WERI-Rb-1 (cell line): Measurements from ENCODE around the gene TMEM192.

ENCODE experiments used
- DNase-seq: peaks from one replicate; pipeline ENCODE4 v3.0.0-alpha.2; 2020
- H3K27ac ChIP-seq: fragments of 250-450 bp; sonication (Bioruptor Pico); 2 replicates; pipeline ENCODE4 v1.5.1; 2020; ENCODE audit warnings: mild to moderate bottlenecking, moderate library complexity
- H3K27me3 ChIP-seq: fragments of 250-450 bp; sonication (Bioruptor Pico); 2 replicates; pipeline ENCODE4 v1.5.1; 2021; ENCODE audit warnings: mild to moderate bottlenecking, low read depth, moderate library complexity; ENCODE audit not compliant: insufficient read depth, severe bottlenecking
- H3K36me3 ChIP-seq: fragments of 250-450 bp; sonication (Bioruptor Pico); 2 replicates; pipeline ENCODE4 v1.5.1; 2020; ENCODE audit warnings: mild to moderate bottlenecking, moderate library complexity
- H3K4me3 ChIP-seq: 2 replicates; pipeline ENCODE4 v1.5.1; 2011; ENCODE audit warnings: low read depth, mild to moderate bottlenecking, control low read depth, low read length
- H3K9me3 ChIP-seq: fragments of 250-450 bp; sonication (Bioruptor Pico); 2 replicates; pipeline ENCODE4 v1.5.1; 2021; ENCODE audit warnings: mild to moderate bottlenecking, moderate library complexity; ENCODE audit not compliant: severe bottlenecking
- CTCF ChIP-seq: IDR thresholded peaks from 2 replicates; pipeline ENCODE4 v1.5.1; 2011; ENCODE audit warnings: low read depth, mild to moderate bottlenecking, control low read depth, inconsistent platforms, low read length

Gene TMEM192

DNA sequence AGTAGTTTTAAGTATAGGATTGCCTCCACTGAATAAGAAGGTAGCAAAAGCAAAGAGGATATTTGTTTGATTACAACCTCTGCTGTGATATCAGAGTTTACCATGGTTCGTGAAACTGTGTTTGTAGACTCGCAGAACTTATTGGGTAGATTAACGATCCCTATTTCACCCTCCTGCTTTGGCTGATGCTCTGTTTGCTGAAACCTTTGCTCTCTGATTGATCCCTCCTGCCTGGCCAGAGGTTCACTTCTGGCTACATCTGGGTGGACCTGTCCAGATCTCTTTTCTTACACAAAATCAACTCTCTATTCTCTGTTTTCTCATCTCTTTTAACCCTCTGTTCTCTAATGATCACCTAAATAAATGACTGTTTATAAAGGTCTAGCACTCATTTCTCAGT, 37.9 kb upstream of the TMEM192 start:
- TF ChIP-seq CTCF = no peak

GRCh38 chr4:165138843-165139242, 26.2 kb upstream of the TMEM192 start:
- Histone ChIP-seq H3K27me3 (no peaks in the 10 kb centered on the region), H3K4me3 (no peak overlapping the region), H3K36me3 (no peaks in the 10 kb centered on the region), H3K27ac (no peak overlapping the region), H3K9me3 (no peaks in the 10 kb centered on the region)
- DNase-seq = no peak
- no peak for TF ChIP-seq CTCF

More for the DNA sequence above, 37.9 kb upstream of the TMEM192 start:
- Histone ChIP-seq H3K27me3 (no peaks in the 10 kb centered on the region), H3K36me3 (no peaks in the 10 kb centered on the region), H3K9me3 (peaks cover 5% of the 10 kb centered on the region), H3K27ac (no peak overlapping the region), H3K4me3 (no peak overlapping the region)
- no peak for DNase-seq

DNA sequence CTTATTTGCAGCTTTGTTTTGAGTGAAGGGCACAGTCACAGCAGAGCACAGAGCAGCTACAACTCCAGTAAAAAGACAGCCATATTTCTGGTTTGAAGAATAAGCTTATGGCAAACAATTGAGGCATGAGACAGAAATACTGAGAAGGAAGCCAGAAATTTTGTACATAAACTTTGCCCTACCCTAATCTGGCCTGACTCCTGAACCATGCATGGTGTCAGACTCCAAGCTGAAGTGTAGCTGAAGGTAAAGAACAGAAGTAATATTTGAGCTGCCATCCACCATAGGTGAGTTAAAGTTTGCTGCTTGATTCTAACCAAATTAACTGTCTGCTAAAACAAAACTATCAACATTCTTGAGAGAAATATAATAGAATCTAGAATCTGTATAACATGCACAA, 24.5 kb upstream of the TMEM192 start:
- no peak for TF ChIP-seq CTCF
- H3K4me3 ChIP-seq = no peak overlapping the region
- H3K9me3 ChIP-seq = no peaks in the 10 kb centered on the region
- H3K36me3 ChIP-seq = no peaks in the 10 kb centered on the region
- no peaks in the 10 kb centered on the region for H3K27me3 ChIP-seq
- DNase-seq = no peak
- no peak overlapping the region for H3K27ac ChIP-seq

DNA sequence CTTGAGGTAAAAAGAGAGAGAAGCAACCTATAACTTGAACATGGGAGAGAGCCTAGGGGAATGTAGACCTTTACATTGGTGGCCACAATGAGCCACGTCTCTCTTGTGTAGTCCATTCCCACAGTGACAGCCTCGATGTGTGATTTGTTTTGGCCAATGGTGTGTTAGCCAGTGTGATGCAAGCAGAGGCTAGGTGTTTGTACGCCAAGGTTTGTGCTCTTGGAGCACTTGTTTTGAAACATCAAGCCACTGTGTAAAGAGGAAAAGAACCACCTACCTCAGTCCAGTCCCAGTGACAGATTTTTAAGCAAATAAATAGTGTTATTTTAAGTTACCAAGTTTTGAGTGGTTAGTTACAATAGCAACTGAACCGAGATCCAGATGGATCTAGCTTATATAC, 23.9 kb upstream of the TMEM192 start:
- Histone ChIP-seq H3K27me3 (no peaks in the 10 kb centered on the region), H3K4me3 (no peak overlapping the region), H3K36me3 (no peaks in the 10 kb centered on the region), H3K9me3 (no peaks in the 10 kb centered on the region), H3K27ac (no peak overlapping the region)
- DNase-seq = no peak
- no peak for TF ChIP-seq CTCF

DNA sequence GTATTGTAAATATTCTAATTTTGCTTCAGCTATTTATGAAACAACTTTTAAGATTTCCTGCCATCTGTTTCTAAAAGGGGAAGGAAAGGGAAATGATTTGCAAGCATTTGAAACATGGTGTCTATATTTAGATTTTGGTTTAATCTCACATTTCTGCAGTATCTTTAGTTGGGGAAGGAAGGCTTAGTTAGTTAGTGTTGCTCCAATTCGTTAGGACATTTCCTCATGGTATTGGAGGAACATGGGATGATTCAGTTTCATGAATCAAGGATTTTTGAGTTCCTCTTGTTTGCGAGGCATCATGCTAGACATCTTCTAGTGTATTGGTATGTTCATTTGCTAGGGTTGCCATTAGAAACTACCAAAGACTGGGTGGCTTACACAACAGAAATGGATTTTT, 20.5 kb upstream of the TMEM192 start:
- no peak for DNase-seq
- no peaks in the 10 kb centered on the region for H3K27me3 ChIP-seq
- H3K4me3 ChIP-seq = no peak overlapping the region

More for the DNA sequence above, 20.5 kb upstream of the TMEM192 start:
- TF ChIP-seq CTCF = no peak
- Histone ChIP-seq H3K27ac (no peak overlapping the region), H3K9me3 (no peaks in the 10 kb centered on the region), H3K36me3 (no peaks in the 10 kb centered on the region)
